Astrocyte of the cerebellum (primary cell): ENCODE results near the gene SUFU.

Source experiments
- DNase-seq: peaks from one replicate; pipeline ENCODE4 v3.0.0-alpha.2; 2011; ENCODE audit warnings: low read depth
- H3K4me3 ChIP-seq: 2 replicates; pipeline ENCODE4 v1.5.1; 2011; ENCODE audit warnings: mild to moderate bottlenecking, low read depth, low read length, moderate library complexity
- CTCF ChIP-seq: IDR thresholded peaks from 2 replicates; pipeline ENCODE4 v1.5.1; 2012; ENCODE audit warnings: low read length, low read depth, moderate library complexity, mild to moderate bottlenecking; ENCODE audit errors: missing control alignments
- in situ Hi-C: cut with HindIII; loops from 2 replicates; pipeline ENCODE4 v1.10.0; 2017; ENCODE audit warnings: low sequenced_read_pairs

The SUFU gene

GRCh38 chr10:102480396-102480795 is 23.4 kb upstream of the SUFU start:
- in situ Hi-C loops, result no loop called here
- TF ChIP-seq CTCF, result no peak
- DNase-seq, result no peak
- no peak overlapping the region for H3K4me3 ChIP-seq

DNA sequence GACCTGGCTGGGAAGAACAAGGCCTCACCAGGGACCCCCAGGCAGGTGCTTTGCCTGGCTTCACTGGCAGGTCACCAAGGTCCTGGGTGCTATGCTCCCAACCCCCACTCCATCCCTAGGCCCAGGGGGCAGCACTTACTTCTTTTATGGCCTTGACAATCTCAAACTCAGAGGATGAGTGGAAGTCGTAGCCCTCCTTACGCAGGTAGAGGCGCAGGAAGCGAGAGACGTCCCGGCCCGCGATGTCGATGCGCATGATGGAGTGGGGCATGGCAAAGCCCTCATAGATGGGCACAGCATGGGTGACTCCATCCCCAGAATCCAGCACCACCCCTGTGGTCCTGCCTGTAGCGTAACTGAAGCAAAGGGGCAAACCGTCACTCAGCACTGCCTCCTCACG is 19.8 kb upstream of the SUFU start:
- DNase-seq, result no peak
- no peak overlapping the region for H3K4me3 ChIP-seq
- in situ Hi-C loops, result no loop called here
- TF ChIP-seq CTCF, result no peak

DNA sequence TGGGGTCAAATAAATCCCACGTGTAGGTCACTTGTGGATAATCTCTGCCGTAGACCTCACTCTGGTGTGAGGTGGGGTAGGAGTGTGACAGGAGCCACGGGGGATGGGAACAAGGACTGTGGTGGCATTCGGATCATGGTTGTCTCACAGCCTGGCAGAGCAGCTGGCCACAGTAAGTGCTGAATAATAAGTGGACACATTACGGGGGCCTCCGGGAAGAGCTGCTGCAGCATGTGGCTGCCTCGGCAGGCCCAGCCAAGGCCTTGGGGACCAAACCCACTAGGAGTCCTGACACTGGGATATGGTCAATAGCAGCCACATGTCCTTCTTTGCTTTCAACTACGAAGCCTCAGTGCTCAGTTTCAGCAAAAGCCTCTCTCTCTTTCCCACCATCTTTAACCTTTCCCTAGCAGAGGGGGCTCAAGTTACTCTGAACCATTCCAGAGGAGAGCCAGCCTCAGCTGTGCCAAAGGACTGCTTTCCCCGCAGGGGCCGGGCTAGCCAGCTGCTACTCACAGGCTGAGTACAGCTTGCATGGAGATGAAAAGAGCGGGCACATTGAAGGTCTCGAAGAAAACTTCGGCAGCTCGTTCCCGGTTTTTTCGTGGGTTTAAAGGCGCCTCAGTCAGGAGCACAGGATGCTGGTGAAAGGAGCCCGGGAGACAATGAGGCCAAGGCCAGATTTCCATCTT is 18.5 kb upstream of the SUFU start:
- in situ Hi-C loops, result no loop called here
- no peak for DNase-seq
- H3K4me3 ChIP-seq, result no peak overlapping the region
- no peak for TF ChIP-seq CTCF

DNA sequence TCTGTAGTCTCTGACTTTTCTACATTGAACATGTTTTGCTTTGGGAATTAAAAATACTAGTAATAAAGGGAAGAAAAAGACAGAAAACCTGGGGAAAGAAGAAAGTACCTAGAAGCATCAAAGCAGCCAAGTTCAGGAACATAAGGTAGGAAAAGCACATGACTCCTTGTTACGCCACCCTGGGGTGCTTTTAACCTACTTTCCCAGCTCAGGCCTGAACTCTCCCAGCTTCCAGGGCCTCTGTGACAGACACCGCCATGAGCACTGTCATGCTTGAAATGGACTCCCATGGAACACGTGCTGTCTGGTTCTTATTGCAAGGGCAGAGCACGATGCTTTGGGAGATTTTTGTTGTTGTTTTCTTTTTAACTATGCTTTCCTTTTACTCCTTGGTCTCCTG is 12.6 kb upstream of the SUFU start:
- TF ChIP-seq CTCF, result no peak

GRCh38 chr10:102492344-102492939 is 11.3 kb upstream of the SUFU start:
- H3K4me3 ChIP-seq, result no peak overlapping the region
- TF ChIP-seq CTCF, result no peak
- no peak for DNase-seq
- in situ Hi-C loops, result no loop called here

More for the DNA sequence above, 12.6 kb upstream of the SUFU start:
- no peak overlapping the region for H3K4me3 ChIP-seq
- in situ Hi-C loops, result no loop called here
- DNase-seq, result no peak

- TF ChIP-seq CTCF, result no peak
- no peak overlapping the region for H3K4me3 ChIP-seq
- no peak for DNase-seq
- in situ Hi-C loops, result no loop called here
Observed at GRCh38 chr10:102492983-102493382, 10.8 kb upstream of the SUFU start.
